GM21390 (cell line): ENCODE results near the gene CNOT6L.
A peak's percentile ranks its signal among the peaks of the same experiment; 100 is the strongest.
"Not testable (repeated sequence)": the region's sequence is repeated elsewhere in the genome, so short reads cannot be mapped to it uniquely, and the experiment has no call there.

Source experiments
- ATAC-seq: cut with Tn5 transposase; IDR thresholded peaks from one replicate; pipeline ENCODE4 v1.9.1; 2021; ENCODE audit not compliant: unreplicated experiment

Gene CNOT6L

DNA sequence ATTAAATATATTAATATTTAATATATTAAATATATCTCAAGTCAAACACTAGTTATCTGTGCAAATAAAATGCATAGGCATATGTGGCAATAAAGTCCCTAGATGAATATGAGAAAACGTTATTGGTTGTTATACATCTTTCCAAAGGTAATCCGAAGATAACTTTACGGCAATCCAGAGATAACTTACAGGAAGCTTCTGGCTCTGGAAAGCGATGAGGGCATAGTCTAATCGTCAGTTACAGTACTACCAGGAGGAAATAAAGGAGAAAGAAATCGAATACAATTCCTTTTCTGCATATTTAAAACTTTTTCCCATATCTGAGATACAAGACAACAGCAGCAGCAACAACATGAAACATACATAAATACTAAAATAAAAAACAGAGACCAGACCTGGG is 35.3 kb downstream of the CNOT6L start:
- no peak for ATAC-seq

DNA sequence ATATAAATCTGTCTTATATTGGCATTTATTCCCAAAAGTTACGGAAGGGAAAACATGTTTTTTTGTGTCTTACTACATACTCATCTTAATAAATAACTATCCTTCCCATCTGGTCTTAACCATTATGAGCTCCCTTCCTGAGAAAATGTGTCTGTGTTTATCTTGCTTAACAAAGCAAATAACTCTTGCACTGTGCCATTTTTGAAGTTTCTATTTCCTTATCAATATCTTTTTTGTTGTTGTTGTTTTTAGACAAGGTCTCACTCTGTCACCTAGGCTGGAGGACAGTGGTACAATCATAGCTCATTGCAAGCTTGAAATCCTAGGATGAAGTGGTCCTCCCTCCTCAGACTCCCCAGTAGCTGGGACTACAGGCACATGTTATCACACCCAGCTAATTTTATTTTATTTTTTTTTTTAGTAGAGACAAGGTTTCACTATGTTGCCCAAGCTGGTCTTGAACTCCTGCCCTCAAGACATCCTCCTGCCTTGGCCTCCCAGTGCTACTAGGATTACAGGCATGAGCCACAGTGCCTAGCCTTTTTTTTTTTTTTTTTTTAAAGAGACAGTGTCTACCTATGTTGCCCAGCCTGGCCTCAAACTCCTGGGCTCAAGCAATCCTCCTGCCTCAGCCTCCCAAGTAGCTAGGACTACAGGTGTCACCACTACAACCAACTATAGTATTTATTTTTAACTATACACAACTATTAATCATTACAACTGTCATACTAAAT is 36.9 kb downstream of the CNOT6L start:
- no peak for ATAC-seq

DNA sequence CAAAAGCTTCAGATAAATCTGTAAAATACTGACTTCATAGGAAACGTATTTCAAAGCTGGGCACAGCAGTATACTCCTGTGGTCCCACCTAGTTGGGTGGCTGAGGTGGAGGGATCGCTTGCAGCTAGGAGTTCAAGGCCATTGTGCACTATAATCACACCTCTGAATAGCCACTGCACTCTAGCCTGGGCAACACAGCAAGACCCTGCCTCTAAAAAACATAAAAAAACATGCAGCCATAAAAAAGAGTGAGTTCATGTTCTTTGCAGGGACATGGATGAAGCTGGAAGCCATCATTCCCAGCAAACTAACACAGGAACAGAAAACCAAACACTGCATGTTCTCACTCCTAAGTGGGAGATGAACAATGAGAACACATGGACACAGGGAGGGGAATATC is 38.4 kb downstream of the CNOT6L start:
- not testable (repeated sequence) for ATAC-seq

DNA sequence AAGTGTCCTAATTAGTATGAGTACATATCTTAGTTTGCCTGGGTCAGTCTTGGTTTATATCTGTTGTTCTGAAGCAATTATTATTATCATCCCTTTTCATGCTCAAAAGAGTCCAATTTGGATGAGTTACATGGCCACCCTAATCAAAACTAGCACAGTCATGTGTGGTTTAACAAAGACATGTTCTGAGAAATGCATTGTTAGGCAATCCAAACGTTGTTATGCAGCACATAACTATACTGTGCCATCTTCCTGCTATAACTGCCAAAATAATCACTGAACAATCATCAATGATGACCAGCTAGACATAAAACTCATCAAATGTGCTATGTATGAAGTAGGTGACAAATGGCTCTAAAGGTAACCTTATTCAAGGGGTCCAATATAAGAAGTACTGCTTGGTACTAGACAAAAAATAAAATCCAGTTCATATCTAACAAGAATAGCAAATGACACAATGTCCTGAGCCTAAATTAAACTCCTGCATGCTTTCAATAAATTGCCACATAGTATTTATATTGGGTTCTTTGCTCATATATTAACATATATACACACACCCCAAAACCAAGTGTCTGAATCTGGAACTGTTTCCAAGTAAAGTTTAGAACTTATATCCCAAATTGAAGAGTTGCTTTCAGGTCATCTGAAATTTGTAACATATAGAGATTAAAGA is 41.9 kb downstream of the CNOT6L start:
- no peak for ATAC-seq

DNA sequence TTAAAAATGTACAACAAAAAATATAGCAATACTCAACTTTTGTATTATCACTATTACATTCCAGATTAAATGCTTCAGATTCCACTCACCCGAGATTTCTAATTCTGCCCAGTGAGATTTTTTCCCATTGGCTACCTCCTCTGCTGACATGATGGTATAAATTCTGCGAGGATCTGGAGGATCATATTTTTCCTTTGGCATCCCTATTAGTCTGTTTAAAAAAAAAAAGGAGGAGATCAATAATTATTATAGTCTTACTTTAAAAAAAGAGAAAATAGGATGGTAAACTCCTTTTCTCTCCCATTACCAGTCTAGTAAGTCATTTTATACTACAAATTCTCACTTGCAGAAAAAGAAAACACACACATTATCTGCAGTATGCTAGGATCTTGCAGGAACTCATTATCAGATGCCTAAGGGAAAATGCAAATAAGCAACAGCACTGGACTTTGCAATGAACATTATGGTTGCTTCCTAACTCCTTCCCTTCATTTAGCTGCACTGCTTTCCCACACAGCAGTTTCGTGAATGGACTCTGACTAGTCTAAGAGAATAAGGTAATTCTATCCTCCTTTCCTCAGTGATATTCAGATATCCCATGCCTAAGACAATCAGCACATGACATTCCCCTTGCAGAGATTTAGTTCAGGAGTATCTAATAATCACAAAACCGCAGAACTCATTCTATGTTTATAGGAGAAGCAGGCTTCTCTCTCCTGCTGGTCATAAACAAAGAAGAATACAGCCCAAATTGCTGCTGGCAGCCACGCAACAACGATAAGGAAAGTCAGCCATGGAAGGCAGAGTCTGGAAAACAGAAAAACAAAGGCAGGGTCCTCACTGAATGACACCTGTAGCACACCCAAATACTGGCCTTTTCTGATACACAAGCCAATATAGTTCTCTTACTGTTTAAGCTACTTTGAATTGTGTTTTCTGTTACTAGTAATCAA is 42.7 kb downstream of the CNOT6L start:
- no peak for ATAC-seq

DNA sequence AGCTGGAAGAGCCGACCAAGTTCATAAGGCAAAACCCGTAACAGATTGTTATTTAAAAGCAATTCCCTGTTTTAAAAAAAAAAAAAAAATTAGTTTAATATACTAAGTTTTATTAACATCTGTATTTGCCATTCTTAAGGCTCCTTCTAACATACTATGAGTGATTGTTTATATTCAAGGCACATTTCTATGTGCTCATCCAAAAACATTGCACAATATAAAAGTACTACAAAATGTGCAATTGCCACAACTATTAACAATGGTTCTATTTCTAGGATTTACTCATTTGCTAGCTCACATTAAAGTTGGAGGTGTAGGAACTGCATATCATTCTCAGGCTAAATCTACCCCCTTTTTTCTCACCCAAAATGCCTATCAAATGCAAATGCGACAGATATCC is 46.1 kb downstream of the CNOT6L start:
- no peak for ATAC-seq

DNA sequence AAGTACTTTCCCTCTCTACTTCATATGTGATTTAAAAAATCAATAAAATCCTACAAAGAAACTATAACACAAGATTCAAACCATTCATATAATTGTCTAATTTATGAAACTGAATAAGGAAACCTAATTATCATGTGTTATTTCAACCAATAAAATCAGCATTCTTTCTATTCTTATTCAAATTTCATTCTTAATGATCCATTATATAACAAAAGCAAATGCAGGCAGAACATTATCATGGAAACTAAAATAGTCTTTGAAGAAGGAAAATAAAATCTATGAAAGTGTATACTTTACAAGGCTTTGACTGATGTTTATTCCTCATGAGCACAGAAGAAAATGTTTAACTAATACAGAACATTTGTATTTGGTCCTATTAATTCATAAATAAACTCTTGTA is 47.6 kb downstream of the CNOT6L start:
- ATAC-seq = no peak

DNA sequence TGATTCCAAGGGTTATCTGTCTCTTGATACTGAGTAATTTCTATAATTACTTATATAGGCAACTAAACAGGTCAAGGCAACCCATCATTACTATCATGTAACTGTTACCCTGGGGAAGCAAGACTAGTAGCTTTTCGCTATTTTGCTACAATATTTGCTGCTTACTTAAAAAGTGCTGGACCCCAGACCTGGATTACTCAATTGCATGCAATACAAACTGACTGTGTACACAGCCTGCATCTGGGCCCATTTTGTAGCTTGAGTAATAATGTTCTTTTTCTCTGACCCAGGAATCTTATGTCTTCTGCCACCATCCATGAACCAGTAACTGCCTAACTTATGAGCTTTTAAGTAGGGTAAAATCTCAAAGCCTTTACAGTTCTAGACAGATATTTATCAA is 53.4 kb downstream of the CNOT6L start:
- ATAC-seq = no peak

DNA sequence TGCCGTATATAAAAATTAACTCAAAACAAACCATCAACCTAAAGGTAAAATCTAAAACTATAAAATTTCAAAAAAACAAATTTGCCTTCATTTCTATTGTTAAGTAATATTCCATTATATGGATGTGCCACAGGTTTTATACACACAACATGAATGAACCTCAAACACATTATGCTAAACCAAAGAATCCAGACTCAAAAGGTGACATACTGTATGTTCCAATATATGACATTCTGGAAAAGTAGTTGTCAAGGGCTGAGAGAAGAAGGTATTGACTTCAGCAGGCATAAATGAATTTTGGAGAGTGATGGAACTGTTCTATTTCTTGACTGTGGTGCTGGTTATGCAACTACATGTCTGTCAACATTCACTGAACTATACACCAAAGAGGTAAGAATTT is 56.6 kb downstream of the CNOT6L start:
- ATAC-seq = no peak

DNA sequence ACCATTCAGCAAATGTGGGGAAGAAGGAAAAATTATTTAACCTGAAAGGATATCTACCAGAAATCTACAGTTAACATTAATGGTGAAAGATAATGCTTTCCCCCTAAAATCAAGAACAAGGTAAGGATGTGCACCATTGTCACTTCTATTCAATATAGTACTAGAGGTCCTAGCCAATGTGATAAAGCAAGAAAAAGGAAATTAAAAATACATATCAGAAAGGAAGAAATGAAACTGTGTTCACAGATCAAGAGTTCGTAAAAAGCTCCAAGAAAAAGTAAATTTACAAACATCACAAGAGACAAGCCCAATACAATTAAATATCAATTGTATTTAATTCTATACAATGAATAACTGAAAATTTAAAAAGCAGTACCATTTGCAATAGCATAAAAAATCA is 57.6 kb downstream of the CNOT6L start:
- ATAC-seq = no peak

DNA sequence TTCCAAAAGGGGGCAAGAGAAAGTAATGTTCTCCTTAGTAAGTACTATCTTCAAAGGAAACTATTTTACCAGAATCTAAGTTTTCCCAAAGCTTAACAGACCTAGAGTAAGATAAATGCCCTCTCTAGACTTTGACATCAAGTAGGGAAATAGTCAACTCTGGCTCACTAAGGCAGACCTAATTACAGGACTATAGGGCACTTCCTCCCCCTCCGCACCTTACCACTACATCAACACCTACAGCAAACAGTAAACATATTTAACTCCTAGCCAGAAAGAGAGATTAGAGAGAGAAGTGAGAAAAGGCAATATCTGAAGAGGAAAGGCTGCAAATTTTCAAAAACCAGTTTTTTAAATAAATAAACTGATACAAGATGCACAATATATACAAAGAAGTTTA is 60.4 kb downstream of the CNOT6L start:
- ATAC-seq = no peak

DNA sequence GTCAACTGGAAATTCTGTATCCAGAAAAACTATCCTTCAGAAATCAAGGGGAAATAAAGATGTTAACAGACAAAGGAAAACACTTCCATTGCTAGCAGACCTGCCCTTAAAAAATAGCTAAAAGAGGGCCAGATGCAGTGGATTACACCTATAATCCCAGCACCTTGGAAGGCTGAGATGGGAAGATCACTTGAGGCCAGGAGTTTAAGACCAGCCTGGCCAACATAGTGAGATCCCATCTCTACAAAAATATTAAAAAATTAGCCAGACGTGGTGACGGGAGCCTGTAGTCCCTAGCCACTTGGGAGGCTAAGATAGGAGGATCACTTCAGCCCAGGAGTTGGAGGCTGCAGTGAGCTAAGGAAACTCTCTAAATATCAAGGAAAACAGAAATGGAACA is 67.4 kb downstream of the CNOT6L start:
- no peak for ATAC-seq

DNA sequence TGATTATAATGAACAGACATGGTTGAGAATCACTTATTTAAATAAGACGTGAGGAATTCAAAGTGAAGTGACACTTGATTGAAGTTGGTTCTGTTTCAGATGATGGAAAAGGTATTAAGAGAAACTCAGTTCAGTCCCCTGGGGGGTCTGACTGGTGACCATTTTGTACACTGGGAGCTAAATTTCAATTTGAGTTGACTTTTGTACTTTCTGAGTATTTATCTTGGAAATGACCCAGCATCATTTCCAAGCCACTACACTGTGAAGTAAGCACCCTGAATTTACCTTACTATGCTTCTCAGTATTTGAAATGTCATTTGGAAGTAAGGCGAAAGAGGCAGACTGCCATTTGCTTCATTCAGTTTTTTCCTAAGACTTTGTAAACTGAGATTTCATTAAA is 73.4 kb downstream of the CNOT6L start:
- no peak for ATAC-seq

DNA sequence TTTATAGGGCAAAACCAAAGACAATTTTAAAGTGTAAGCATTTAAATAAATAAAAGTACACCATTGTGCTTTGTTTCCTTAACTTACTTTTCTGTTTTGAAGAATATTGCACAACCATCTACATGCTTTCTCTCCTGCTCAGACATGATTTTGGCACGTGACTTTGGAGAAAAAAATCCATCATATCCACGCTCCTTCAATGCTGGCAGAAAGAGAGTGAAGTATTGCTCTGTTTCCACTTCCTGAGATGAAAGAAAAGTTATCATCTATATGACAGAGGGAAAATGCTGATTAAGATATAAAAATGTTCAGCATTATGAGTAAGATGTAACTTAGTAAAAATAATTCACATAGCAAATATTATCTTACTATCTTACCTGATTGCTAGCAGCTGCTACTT is 77.1 kb downstream of the CNOT6L start:
- ATAC-seq = no peak

DNA sequence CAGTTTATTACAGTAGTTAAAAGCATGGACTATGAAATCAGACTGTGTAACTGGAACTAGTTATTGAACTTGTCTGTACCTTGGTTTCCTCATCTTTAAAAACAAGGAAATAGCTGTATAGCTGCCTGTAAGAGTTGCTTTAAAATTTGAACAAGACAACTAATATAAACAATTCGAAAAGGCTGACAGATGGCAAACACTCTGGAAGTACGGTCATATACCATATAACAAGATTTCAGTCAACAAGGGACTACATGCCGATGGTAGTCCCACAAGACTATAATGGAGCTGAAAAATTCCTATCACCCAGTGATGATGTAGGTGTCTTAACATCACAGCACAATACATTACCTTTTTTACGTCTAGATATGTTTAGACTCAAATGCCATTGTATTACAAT is 78.7 kb downstream of the CNOT6L start:
- no peak for ATAC-seq

DNA sequence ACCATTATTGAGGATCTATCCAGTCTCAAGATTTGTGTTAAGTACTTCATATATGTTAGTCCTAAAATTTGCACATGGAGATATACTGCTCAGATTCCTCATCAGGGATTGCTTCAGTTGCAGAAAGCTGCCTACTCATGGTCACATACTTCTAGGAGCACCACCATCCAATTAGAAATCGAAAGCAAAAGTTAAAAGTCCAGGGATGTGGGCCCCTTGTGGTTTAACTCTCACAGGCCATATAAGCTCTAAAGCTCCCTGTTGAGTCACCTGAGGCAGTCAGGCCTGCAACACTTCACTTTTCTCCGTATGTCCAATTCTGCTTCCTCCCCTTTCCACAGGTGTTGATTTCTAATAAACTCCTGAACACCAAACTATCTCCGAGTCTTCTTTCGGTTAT is 84.2 kb downstream of the CNOT6L start:
- peak; percentile 87 for ATAC-seq

DNA sequence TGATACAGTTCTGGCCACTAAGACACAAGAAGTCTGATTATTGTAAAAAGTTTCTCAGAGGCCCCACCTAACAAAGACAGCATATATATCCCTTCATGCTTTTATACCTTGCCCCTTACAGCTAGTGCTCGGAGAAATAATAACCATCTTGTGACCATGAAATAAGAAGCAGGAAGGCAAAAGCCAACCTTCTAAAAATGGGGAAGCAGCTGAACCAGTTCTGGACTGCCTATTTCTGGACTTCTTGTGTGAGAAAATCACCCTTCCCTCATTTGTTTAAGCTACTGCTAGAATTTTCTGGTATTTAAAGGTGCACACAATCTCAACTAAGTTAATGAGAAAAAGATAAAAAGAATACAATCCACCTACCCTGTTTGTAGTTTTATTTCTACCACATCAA is 87.5 kb downstream of the CNOT6L start:
- ATAC-seq = no peak

DNA sequence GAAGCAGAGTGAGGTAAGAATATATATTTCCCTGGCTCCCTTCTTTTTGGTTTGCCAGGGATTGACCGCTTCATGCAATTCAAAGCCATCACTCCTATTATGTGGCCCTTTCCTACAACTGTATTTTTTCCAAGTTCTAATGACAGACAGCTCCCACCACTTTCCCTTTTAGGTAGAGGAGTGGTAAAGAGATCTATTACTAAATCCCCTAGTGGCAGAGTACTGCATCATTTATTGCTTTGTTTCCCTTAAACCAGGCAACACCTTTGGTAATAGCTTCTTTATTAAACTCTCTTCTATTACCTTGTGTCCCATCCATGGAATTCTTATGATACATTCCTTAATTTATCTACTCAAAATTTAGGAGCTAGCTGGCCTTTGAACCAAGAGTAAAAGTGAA is 90.7 kb downstream of the CNOT6L start:
- ATAC-seq = no peak

DNA sequence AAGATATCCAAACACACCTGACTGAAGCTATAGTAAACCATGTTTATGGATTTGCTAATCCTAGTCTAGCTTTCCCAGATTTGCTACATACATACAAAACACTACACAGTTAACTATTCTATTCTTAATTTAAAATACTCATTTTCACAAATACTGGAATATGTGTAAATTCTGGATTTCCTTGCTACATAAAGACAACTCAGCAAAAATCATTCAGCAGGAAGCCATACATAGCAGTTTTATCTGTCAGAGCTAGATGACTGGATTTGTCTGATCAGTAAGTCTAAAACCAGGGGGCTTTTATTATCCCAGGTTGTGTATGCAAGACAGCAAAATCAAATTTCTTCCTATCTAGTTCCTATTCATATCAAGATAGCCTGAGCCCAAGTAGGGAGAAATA is 98.1 kb downstream of the CNOT6L start:
- ATAC-seq = no peak

DNA sequence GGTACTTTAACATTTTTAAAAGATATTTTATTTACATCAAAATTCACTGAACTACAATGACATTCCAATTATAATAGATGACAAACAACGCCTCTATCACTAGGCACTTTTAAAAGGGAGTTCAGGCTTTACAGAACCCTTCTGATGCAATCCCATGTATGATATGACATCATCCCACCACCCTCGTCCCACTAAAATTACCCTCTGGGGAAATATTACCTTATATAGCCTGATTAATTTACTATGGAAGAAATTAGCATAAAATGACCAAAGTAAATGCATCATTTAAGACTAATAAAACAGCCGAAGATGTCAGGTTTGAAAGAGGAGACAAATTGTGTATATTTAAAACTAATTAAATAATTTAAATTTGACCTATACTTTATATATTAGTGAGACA is 100.7 kb downstream of the CNOT6L start:
- not testable (repeated sequence) for ATAC-seq

DNA sequence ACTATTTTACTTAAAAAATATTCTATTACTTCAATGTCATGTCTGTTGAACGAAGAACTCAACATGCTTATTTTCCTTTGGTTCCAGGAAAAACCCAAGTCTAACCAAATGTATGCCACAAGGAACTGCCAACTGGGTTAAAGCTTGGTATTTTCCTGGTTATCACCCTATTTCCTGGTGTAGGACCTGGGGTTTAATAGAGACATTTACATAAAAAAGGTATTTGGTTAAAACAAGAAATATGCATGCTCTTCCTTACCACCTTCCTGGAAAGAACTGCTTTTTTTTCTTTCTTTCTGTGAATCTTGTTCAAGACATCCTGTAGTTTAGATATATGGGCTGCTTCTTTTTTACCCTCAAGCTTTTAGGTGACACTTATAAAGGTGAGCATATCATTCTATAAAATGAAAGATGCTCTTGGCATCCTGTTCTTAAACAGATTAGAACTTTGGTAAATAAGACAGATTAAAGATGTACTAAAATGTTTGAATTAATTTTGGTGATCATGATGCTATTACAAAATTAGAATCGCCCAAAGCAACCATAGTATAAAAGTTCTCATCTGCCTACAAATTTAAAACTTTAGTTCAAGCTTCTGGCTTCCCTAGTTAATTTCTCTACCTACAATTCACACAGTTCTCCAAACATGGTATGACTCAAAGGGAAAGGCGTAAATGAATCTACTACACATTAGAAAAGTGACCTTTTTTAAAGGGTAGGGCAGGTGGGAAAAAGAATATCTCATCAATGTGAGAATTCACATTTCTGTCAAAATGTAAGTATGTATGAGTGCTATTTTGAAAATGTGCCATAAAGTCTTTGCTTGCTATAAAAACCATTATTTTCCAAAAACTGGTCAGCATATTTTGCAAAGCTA is 103.5 kb downstream of the CNOT6L start:
- no peak for ATAC-seq
